Measurements from ENCODE around the gene PIP4K2B.
A peak's percentile ranks its signal among the peaks of the same experiment; 100 is the strongest.

Gene PIP4K2B

GRCh38 chr17:38742411-38743308, 56.7 kb downstream of the PIP4K2B start:
- Histone ChIP-seq H2BK5ac (ENCODE audit: low read depth, low read length, poor library complexity) (no peak overlapping the region), H3K23ac (ENCODE audit: low read length) (no peak overlapping the region), H2BK12ac (ENCODE audit: low read length) (no peak overlapping the region), H3K9ac (ENCODE audit: low read length) (no peak overlapping the region), H3K4me1 (ENCODE audit: control insufficient read depth in 1 of 2, insufficient read depth in 2 of 2, low read length in 2 of 2) (peaks cover 8 to 15% of the 10 kb centered on the region in 2 experiments), H4K8ac (ENCODE audit: low read depth, low read length) (no peak overlapping the region), H3K79me1 (ENCODE audit: low read length) (peaks cover 2% of the 10 kb centered on the region), H4K12ac (ENCODE audit: low read depth, low read length) (no peak overlapping the region), H3K9me3 (ENCODE audit: insufficient read depth, low read depth, low read length) (no peaks in the 10 kb centered on the region), H4K91ac (ENCODE audit: low read depth, low read length) (no peak overlapping the region), H3K4me3 (ENCODE audit: low read depth, low read length) (no peak overlapping the region), H3K27ac (ENCODE audit: low read depth, low read length) (no peak overlapping the region), H3K18ac (ENCODE audit: low read length) (peak overlapping the region; percentile 18), H3K79me2 (ENCODE audit: control insufficient read depth, insufficient read depth, low read length, poor library complexity) (peaks cover 24% of the 10 kb centered on the region), H3K36me3 (ENCODE audit: control insufficient read depth in 1 of 2, insufficient read depth in 2 of 2, low read length in 2 of 2) (peaks cover 43 to 44% of the 10 kb centered on the region in 2 experiments), H3K4me2 (ENCODE audit: low read length) (no peak overlapping the region), H3K27me3 (ENCODE audit: insufficient read depth, low read length) (no peaks in the 10 kb centered on the region), H3K14ac (ENCODE audit: low read length) (no peak overlapping the region), H2AK5ac (ENCODE audit: low read length) (no peak overlapping the region), H2AFZ (ENCODE audit: insufficient read depth, low read length, poor library complexity) (no peak overlapping the region), H3K4ac (ENCODE audit: low read depth, low read length) (peak overlapping the region; percentile 71), H2BK120ac (ENCODE audit: insufficient read depth, low read length, poor library complexity) (no peak overlapping the region)
- no CpG with 5 or more reads among the region's 22 CpGs for WGBS (ENCODE audit: extremely low coverage, insufficient coverage, insufficient read length)
- DNase-seq = no peak

- H3K4ac ChIP-seq (ENCODE audit: low read depth, low read length) = peak overlapping the region; percentile 13
- no peak overlapping the region for H3K27ac ChIP-seq (ENCODE audit: low read depth, low read length)
- no peak overlapping the region for H3K14ac ChIP-seq (ENCODE audit: low read length)
- no peak overlapping the region for H3K23ac ChIP-seq (ENCODE audit: low read length)
- H2BK12ac ChIP-seq (ENCODE audit: low read length) = no peak overlapping the region
- no peak overlapping the region for H2AFZ ChIP-seq (ENCODE audit: insufficient read depth, low read length, poor library complexity)
- H3K9me3 ChIP-seq (ENCODE audit: insufficient read depth, low read depth, low read length) = no peaks in the 10 kb centered on the region
- H3K4me3 ChIP-seq (ENCODE audit: low read depth, low read length) = no peak overlapping the region
- H4K8ac ChIP-seq (ENCODE audit: low read depth, low read length) = no peak overlapping the region
- peaks cover 19% of the 10 kb centered on the region for H3K79me2 ChIP-seq (ENCODE audit: control insufficient read depth, insufficient read depth, low read length, poor library complexity)
- no peak for DNase-seq
- no peak overlapping the region for H3K18ac ChIP-seq (ENCODE audit: low read length)
- no peak overlapping the region for H2BK5ac ChIP-seq (ENCODE audit: low read depth, low read length, poor library complexity)
- H3K4me1 ChIP-seq (ENCODE audit: control insufficient read depth in 1 of 2, insufficient read depth in 2 of 2, low read length in 2 of 2) = peaks cover 8 to 14% of the 10 kb centered on the region in 2 experiments
- no peaks in the 10 kb centered on the region for H3K79me1 ChIP-seq (ENCODE audit: low read length)
- H3K36me3 ChIP-seq (ENCODE audit: control insufficient read depth in 1 of 2, insufficient read depth in 2 of 2, low read length in 2 of 2) = peaks cover 46 to 49% of the 10 kb centered on the region in 2 experiments
- H4K12ac ChIP-seq (ENCODE audit: low read depth, low read length) = no peak overlapping the region
- no peak overlapping the region for H2AK5ac ChIP-seq (ENCODE audit: low read length)
- no CpG with 5 or more reads among the region's 7 CpGs for WGBS (ENCODE audit: extremely low coverage, insufficient coverage, insufficient read length)
- no peak overlapping the region for H3K9ac ChIP-seq (ENCODE audit: low read length)
- no peak overlapping the region for H3K4me2 ChIP-seq (ENCODE audit: low read length)
- no peaks in the 10 kb centered on the region for H3K27me3 ChIP-seq (ENCODE audit: insufficient read depth, low read length)
- H2BK120ac ChIP-seq (ENCODE audit: insufficient read depth, low read length, poor library complexity) = no peak overlapping the region
- no peak overlapping the region for H4K91ac ChIP-seq (ENCODE audit: low read depth, low read length)
These were observed 57.4 kb downstream of the PIP4K2B start for GRCh38 chr17:38741921-38742410.

GRCh38 chr17:38741461-38741860, 57.9 kb downstream of the PIP4K2B start:
- Histone ChIP-seq H4K91ac (ENCODE audit: low read depth, low read length) (no peak overlapping the region), H3K4me3 (ENCODE audit: low read depth, low read length) (no peak overlapping the region), H2BK12ac (ENCODE audit: low read length) (no peak overlapping the region), H3K9me3 (ENCODE audit: insufficient read depth, low read depth, low read length) (no peaks in the 10 kb centered on the region), H3K79me2 (ENCODE audit: control insufficient read depth, insufficient read depth, low read length, poor library complexity) (peaks cover 14% of the 10 kb centered on the region), H3K27ac (ENCODE audit: low read depth, low read length) (no peak overlapping the region), H3K23ac (ENCODE audit: low read length) (no peak overlapping the region), H3K18ac (ENCODE audit: low read length) (no peak overlapping the region), H3K4me2 (ENCODE audit: low read length) (no peak overlapping the region), H4K12ac (ENCODE audit: low read depth, low read length) (no peak overlapping the region), H3K14ac (ENCODE audit: low read length) (no peak overlapping the region), H3K4me1 (ENCODE audit: control insufficient read depth in 1 of 2, insufficient read depth in 2 of 2, low read length in 2 of 2) (peaks cover 5 to 9% of the 10 kb centered on the region in 2 experiments), H3K27me3 (ENCODE audit: insufficient read depth, low read length) (no peaks in the 10 kb centered on the region), H3K9ac (ENCODE audit: low read length) (no peak overlapping the region), H2BK120ac (ENCODE audit: insufficient read depth, low read length, poor library complexity) (no peak overlapping the region), H2BK5ac (ENCODE audit: low read depth, low read length, poor library complexity) (no peak overlapping the region), H3K36me3 (ENCODE audit: control insufficient read depth in 1 of 2, insufficient read depth in 2 of 2, low read length in 2 of 2) (peaks cover 49 to 50% of the 10 kb centered on the region in 2 experiments), H3K79me1 (ENCODE audit: low read length) (no peaks in the 10 kb centered on the region), H3K4ac (ENCODE audit: low read depth, low read length) (peak overlapping the region; percentile 25), H2AK5ac (ENCODE audit: low read length) (no peak overlapping the region), H2AFZ (ENCODE audit: insufficient read depth, low read length, poor library complexity) (no peak overlapping the region), H4K8ac (ENCODE audit: low read depth, low read length) (no peak overlapping the region)
- DNase-seq = no peak
- no CpG with 5 or more reads among the region's 5 CpGs for WGBS (ENCODE audit: extremely low coverage, insufficient coverage, insufficient read length)

- Histone ChIP-seq H4K8ac (ENCODE audit: low read depth, low read length) (no peak overlapping the region), H3K9ac (ENCODE audit: low read length) (no peak overlapping the region), H3K9me3 (ENCODE audit: insufficient read depth, low read depth, low read length) (no peaks in the 10 kb centered on the region), H3K27ac (ENCODE audit: low read depth, low read length) (no peak overlapping the region), H2BK120ac (ENCODE audit: insufficient read depth, low read length, poor library complexity) (no peak overlapping the region), H2BK12ac (ENCODE audit: low read length) (no peak overlapping the region), H3K4me2 (ENCODE audit: low read length) (no peak overlapping the region), H3K79me1 (ENCODE audit: low read length) (no peaks in the 10 kb centered on the region), H3K36me3 (ENCODE audit: control insufficient read depth in 1 of 2, insufficient read depth in 2 of 2, low read length in 2 of 2) (peaks cover 54 to 56% of the 10 kb centered on the region in 2 experiments), H4K91ac (ENCODE audit: low read depth, low read length) (no peak overlapping the region), H3K23ac (ENCODE audit: low read length) (no peak overlapping the region), H3K27me3 (ENCODE audit: insufficient read depth, low read length) (no peaks in the 10 kb centered on the region), H3K14ac (ENCODE audit: low read length) (no peak overlapping the region), H2BK5ac (ENCODE audit: low read depth, low read length, poor library complexity) (no peak overlapping the region), H3K4ac (ENCODE audit: low read depth, low read length) (peak overlapping the region; percentile 64), H4K12ac (ENCODE audit: low read depth, low read length) (no peak overlapping the region), H3K18ac (ENCODE audit: low read length) (no peak overlapping the region), H2AFZ (ENCODE audit: insufficient read depth, low read length, poor library complexity) (no peak overlapping the region), H3K79me2 (ENCODE audit: control insufficient read depth, insufficient read depth, low read length, poor library complexity) (peaks cover 9% of the 10 kb centered on the region), H3K4me1 (ENCODE audit: control insufficient read depth in 1 of 2, insufficient read depth in 2 of 2, low read length in 2 of 2) (peaks cover 0 to 2% of the 10 kb centered on the region in 2 experiments), H2AK5ac (ENCODE audit: low read length) (no peak overlapping the region), H3K4me3 (ENCODE audit: low read depth, low read length) (no peak overlapping the region)
- WGBS (ENCODE audit: extremely low coverage, insufficient coverage, insufficient read length) = no CpG with 5 or more reads among the region's 4 CpGs
- no peak for DNase-seq
These were observed 58.5 kb downstream of the PIP4K2B start for GRCh38 chr17:38740806-38741205.
